ENCODE measurements around the gene MAPK6. TPM values are rescaled to one million over a fixed set of nuclear protein-coding genes. Genes with fewer than 3 reads are reported as not detected.
A peak's percentile ranks its signal among the peaks of the same experiment; 100 is the strongest.

Gene MAPK6
- polyA plus RNA-seq, 3 donors, result 8.6 to 11.0 (median 10.2) TPM

DNA sequence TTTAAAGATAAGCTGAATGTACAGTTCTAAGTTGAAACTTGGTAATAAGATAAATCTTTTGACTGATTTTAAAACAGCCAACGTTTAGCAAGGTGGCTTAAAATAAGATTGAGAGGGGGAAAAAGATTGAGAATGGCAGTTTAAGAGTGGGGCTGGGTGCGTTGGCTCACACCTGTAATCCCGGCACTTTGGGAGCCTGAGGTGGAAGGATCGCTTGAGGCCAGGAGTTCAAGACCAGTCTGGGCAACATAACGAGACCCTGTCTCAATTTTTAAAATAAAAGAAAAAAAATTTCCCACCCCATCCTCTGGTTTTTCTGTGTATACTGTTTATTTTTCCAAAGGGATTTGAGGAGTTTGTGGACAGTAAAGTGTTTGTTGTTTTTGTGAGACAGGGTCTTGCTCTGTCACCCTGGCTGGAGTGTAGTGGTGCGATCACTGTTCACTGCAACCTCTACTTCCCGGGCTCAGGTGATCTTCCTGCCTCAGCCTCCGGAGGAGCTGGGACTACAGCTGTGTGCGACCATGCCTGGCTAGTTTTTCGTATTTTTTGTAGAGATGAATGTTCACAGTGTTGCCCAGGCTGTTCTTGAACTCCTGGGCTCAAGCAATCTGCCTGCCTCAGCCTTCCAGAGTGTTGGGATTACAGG lies 3.0 kb downstream of the MAPK6 start:
- intact Hi-C loops (cut with micrococcal nuclease), result no loop called here
- peaks cover 30% of the 10 kb centered on the region for H3K4me1 Mint-ChIP-seq
- 69% methylated on average over 3 of the region's 10 CpGs for WGBS (ENCODE audit: insufficient coverage)

More for the DNA sequence above, 3.0 kb downstream of the MAPK6 start:
- Mint-ChIP-seq H3K9me3 (peaks cover 0 to 2% (median 0%) of the 10 kb centered on the region in 7 donors), H3K36me3 (peaks cover 1 to 9% of the 10 kb centered on the region in 2 donors), H3K4me3 (no peak overlapping the region), H3K27me3 (ENCODE audit: low read depth in 3 of 3) (peaks cover 1 to 5% (median 4%) of the 10 kb centered on the region in 3 donors), H3K27ac (peak overlapping the region in 4 of 7 donors; percentile 41 to 99 (median 70))
- no peak for TF ChIP-seq CTCF (IDR thresholded peaks at IDR 0.05)
- peak overlapping the region in 1 of 3 experiments; percentile 79 for H3K4me3 ChIP-seq (replicated peaks in 1 of 3; ENCODE audit: low read depth in 2 of 3, low read length in 3 of 3)
- H3K4me2 ChIP-seq (replicated peaks; ENCODE audit: extremely low read depth, low read length, poor library complexity, severe bottlenecking), result peak overlapping the region; percentile 75
- no peaks in the 10 kb centered on the region for H3K36me3 ChIP-seq (replicated peaks in 1 of 2; ENCODE audit: control insufficient read depth in 1 of 2, insufficient read depth in 2 of 2, low read length in 2 of 2)
- no peak for DNase-seq
- peaks cover 72% of the 10 kb centered on the region for H4K20me1 ChIP-seq (ENCODE audit: insufficient read depth, low read length)
- no peak overlapping the region for H2AFZ ChIP-seq (ENCODE audit: insufficient read depth, low read depth, low read length, poor library complexity, severe bottlenecking)
- no peaks in the 10 kb centered on the region for H3K27me3 ChIP-seq (ENCODE audit: control insufficient read depth in 2 of 2, insufficient read depth in 2 of 2, low read length in 2 of 2)
- H3K4me1 ChIP-seq (ENCODE audit: control insufficient read depth in 1 of 2, insufficient read depth in 2 of 2, low read length in 2 of 2), result peaks cover 14 to 34% of the 10 kb centered on the region in 2 donors
- H3K79me2 ChIP-seq (ENCODE audit: insufficient read depth, low read length), result peaks cover 74% of the 10 kb centered on the region
- no peak overlapping the region for H3K9ac ChIP-seq (ENCODE audit: insufficient read depth, low read length, poor library complexity, severe bottlenecking)
- H3K9me3 ChIP-seq (replicated peaks in 1 of 2; ENCODE audit: control insufficient read depth in 1 of 2, insufficient read depth in 1 of 2, low read length in 2 of 2), result no peaks in the 10 kb centered on the region
- H3K27ac ChIP-seq (ENCODE audit: low read depth in 1 of 2, low read length in 2 of 2), result peak overlapping the region in 1 of 2 donors; percentile 97

All from CD14-positive monocyte (primary cell).